Measurements from ENCODE around the gene TNPO1.

GRCh38 chr5:72951671-72952468, 135.4 kb downstream of the TNPO1 start:
- TF ChIP-seq CTCF (IDR thresholded peaks at IDR 0.05) (no peak), POLR2AphosphoS5 (IDR thresholded peaks at IDR 0.05) (no peak), POLR2A (IDR thresholded peaks at IDR 0.05) (no peak), EP300 (IDR thresholded peaks at IDR 0.05) (no peak)
